NCI-H524 (cell line): ENCODE measurements around the gene EIF2B2.

Experiments used
- DNase-seq, 2 experiments: peaks; one replicate each; lab custom pipeline; 2025; lab: John Stamatoyannopoulos, UW

Gene EIF2B2

GRCh38 chr14:75044322-75044721, 41.6 kb downstream of the EIF2B2 start:
- DNase-seq = peak; percentile 33 to 75

GRCh38 chr14:75044752-75045151, 42.0 kb downstream of the EIF2B2 start:
- DNase-seq = peak; percentile 48 to 70

GRCh38 chr14:75046275-75046674, 43.6 kb downstream of the EIF2B2 start:
- peak in 1 of 2 experiments; percentile 38 for DNase-seq

GRCh38 chr14:75046899-75047298, 44.2 kb downstream of the EIF2B2 start:
- DNase-seq = no peak

GRCh38 chr14:75047506-75047905, 44.8 kb downstream of the EIF2B2 start:
- no peak for DNase-seq

GRCh38 chr14:75048101-75048500, 45.4 kb downstream of the EIF2B2 start:
- no peak for DNase-seq

- no peak for DNase-seq
These were observed 46.4 kb downstream of the EIF2B2 start for GRCh38 chr14:75049136-75049535.

GRCh38 chr14:75049731-75050201, 47.0 kb downstream of the EIF2B2 start:
- no peak for DNase-seq

GRCh38 chr14:75050852-75051555, 48.3 kb downstream of the EIF2B2 start, which contains the start of gene MLH3:
MLH3 (minus strand) TSS chr14:75051467; CDS start chr14:75049655, 1,812 bp downstream.
- DNase-seq = peak; percentile 89 to 95

GRCh38 chr14:75051556-75051899, 48.8 kb downstream of the EIF2B2 start:
- DNase-seq = no peak

GRCh38 chr14:75053396-75054291, 50.9 kb downstream of the EIF2B2 start:
- peak in 1 of 2 experiments; percentile 29 for DNase-seq

- no peak for DNase-seq
These were observed 51.7 kb downstream of the EIF2B2 start for GRCh38 chr14:75054421-75054820.

- DNase-seq = no peak
These were observed 56.9 kb downstream of the EIF2B2 start for GRCh38 chr14:75059642-75060041.

- no peak for DNase-seq
These were observed 57.7 kb downstream of the EIF2B2 start for GRCh38 chr14:75060420-75060819.
